ENCODE results near the gene RAB19. TPM values are rescaled to one million over a fixed set of nuclear protein-coding genes. Genes with fewer than 3 reads are reported as not detected.
"Not testable (repeated sequence)": the region's sequence is repeated elsewhere in the genome, so short reads cannot be mapped to it uniquely, and the experiment has no call there.

Gene RAB19
- total RNA-seq, 1 donor from 2014 or later, result 0.52 TPM

DNA sequence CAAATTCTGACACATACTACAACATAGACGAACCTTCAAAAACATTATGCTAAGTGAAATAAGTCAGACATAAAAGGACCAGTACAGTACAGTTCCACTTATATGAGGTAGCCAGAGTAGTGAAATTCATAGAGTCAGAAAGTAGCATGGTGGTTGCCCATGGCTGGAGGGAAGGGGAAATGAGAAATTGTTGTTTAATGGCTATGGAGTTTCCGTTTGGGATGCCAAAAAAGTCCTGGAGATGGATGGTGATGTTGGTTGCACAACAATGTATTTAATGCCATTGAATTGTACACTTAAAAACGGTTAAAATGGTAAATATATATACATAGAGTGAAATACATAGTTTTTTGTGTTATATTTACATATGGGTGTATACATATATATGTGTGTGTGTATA lies 3.5 kb upstream of the RAB19 start:
- H3K27me3 ChIP-seq (ENCODE audit: control insufficient read depth in 3 of 3, insufficient read depth in 3 of 3, low read length in 3 of 3), result peaks cover 7 to 23% (median 9%) of the 10 kb centered on the region in 3 donors

DNA sequence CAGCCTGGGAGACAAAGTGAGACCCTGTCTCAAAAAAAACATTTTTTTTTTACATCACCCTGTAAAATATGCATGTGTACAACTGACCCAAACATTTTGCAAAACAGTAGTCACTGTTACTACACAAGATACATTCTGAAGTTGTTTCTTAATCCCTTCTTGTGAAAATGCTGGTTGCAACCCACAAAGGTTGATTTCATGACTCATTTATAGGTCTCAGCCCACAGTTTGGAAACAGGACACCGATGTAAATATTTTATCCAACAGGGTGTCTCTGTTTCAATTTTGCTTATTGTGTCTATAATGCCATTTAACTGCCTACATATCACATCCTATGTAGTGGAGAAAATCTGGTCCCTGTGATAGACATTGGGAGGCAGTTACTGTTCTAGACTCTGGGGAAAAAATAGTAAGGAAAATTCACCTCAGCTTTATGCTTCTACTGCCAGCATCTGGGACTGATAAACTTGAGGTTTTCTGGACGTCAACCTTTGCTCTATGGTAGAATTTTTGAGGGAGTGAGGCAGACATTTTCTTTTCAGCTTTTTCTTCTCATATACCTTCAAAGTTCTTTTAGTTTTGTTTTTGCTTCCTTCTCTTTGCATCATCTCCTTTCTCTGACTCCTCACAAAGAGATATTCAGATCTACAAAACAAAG lies 1.6 kb upstream of the RAB19 start:
- Histone ChIP-seq H3K9ac (ENCODE audit: low read depth in 1 of 3, low read length in 3 of 3) (no peak overlapping the region), H3K36me3 (ENCODE audit: control insufficient read depth in 3 of 3, insufficient read depth in 3 of 3, low read length in 3 of 3) (no peaks in the 10 kb centered on the region), H3K9me3 (ENCODE audit: control insufficient read depth in 3 of 3, low read length in 3 of 3) (peaks cover 0 to under 1% (median 0%) of the 10 kb centered on the region in 3 donors), H3K4me3 (ENCODE audit: low read length in 3 of 3) (no peak overlapping the region), H3K27ac (ENCODE audit: low read depth, low read length) (no peak overlapping the region), H3K4me1 (ENCODE audit: control insufficient read depth in 3 of 3, insufficient read depth in 3 of 3, low read length in 3 of 3) (peaks cover 7 to 8% (median 7%) of the 10 kb centered on the region in 3 donors), H3K27me3 (ENCODE audit: control insufficient read depth in 3 of 3, insufficient read depth in 3 of 3, low read length in 3 of 3) (peaks cover 7 to 23% (median 9%) of the 10 kb centered on the region in 3 donors)

More for the DNA sequence above, 3.5 kb upstream of the RAB19 start:
- Histone ChIP-seq H3K9me3 (ENCODE audit: control insufficient read depth in 3 of 3, low read length in 3 of 3) (no peaks in the 10 kb centered on the region), H3K9ac (ENCODE audit: low read depth in 1 of 3, low read length in 3 of 3) (no peak overlapping the region), H3K4me3 (ENCODE audit: low read length in 3 of 3) (no peak overlapping the region), H3K36me3 (ENCODE audit: control insufficient read depth in 3 of 3, insufficient read depth in 3 of 3, low read length in 3 of 3) (no peaks in the 10 kb centered on the region), H3K27ac (ENCODE audit: low read depth, low read length) (no peak overlapping the region), H3K4me1 (ENCODE audit: control insufficient read depth in 3 of 3, insufficient read depth in 3 of 3, low read length in 3 of 3) (peaks cover 7 to 8% (median 7%) of the 10 kb centered on the region in 3 donors)

- no peak overlapping the region for H3K9ac ChIP-seq (ENCODE audit: low read depth in 1 of 3, low read length in 3 of 3)
- H3K4me3 ChIP-seq (ENCODE audit: low read length in 3 of 3), result no peak overlapping the region
- no peaks in the 10 kb centered on the region for H3K36me3 ChIP-seq (ENCODE audit: control insufficient read depth in 3 of 3, insufficient read depth in 3 of 3, low read length in 3 of 3)
- no peak overlapping the region for H3K27ac ChIP-seq (ENCODE audit: low read depth, low read length)
- H3K27me3 ChIP-seq (ENCODE audit: control insufficient read depth in 3 of 3, insufficient read depth in 3 of 3, low read length in 3 of 3), result peaks cover 7 to 23% (median 9%) of the 10 kb centered on the region in 3 donors
- H3K9me3 ChIP-seq (ENCODE audit: control insufficient read depth in 3 of 3, low read length in 3 of 3), result peaks cover 0 to 2% (median 0%) of the 10 kb centered on the region in 3 donors
- H3K4me1 ChIP-seq (ENCODE audit: control insufficient read depth in 3 of 3, insufficient read depth in 3 of 3, low read length in 3 of 3), result peaks cover 5 to 8% (median 7%) of the 10 kb centered on the region in 3 donors
These were observed 757 bp downstream of the RAB19 start for GRCh38 chr7:140404565-140405065.

DNA sequence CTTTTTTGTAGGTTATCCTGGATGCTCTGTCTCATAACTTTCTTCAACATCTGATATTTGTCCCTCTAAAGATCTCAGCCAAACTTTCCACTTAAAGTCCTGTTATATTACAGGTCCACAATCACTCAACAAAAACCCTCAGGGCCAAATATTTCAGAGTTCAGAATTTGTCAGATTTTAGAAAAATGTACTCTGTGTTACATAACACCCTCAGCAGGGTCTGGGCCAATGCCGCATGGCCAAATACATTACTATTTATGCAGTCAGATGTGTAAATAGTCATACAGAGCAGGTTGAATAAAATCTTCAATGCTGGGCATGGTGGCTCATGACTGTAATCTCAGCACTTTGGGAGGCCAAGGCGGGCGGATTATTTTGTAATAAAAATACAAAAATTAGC lies 11.5 kb downstream of the RAB19 start:
- Histone ChIP-seq H3K9me3 (ENCODE audit: control insufficient read depth in 3 of 3, low read length in 3 of 3) (no peaks in the 10 kb centered on the region), H3K4me1 (ENCODE audit: control insufficient read depth in 3 of 3, insufficient read depth in 3 of 3, low read length in 3 of 3) (no peaks in the 10 kb centered on the region), H3K27me3 (ENCODE audit: control insufficient read depth in 3 of 3, insufficient read depth in 3 of 3, low read length in 3 of 3) (peaks cover 0 to 4% (median 2%) of the 10 kb centered on the region in 3 donors), H3K27ac (ENCODE audit: low read depth, low read length) (no peak overlapping the region), H3K9ac (ENCODE audit: low read depth in 1 of 3, low read length in 3 of 3) (no peak overlapping the region), H3K4me3 (ENCODE audit: low read length in 3 of 3) (no peak overlapping the region), H3K36me3 (ENCODE audit: control insufficient read depth in 3 of 3, insufficient read depth in 3 of 3, low read length in 3 of 3) (no peaks in the 10 kb centered on the region)

DNA sequence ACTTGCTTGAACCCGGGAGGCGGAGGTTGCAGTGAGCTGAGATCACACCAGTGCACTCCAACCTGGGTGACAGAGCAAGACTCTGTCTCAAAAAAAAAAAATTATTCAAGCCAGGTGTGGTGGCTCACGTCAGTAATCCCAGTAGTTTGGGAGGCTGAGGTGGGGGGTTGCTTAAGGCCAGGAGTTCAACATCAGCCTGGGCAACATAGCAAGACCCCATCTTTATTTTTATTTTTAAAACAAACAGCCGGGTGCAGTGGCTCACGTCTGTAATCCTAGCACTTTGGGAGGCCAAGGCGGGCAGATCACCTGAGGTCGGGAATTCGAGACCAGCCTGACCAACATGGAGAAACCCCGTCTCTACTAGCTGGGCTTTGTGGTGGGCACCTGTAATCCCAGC lies 12.0 kb downstream of the RAB19 start:
- not testable (repeated sequence) for H3K4me3 ChIP-seq (ENCODE audit: low read length in 3 of 3); H3K9ac ChIP-seq (ENCODE audit: low read depth in 1 of 3, low read length in 3 of 3); H3K9me3 ChIP-seq (ENCODE audit: control insufficient read depth in 3 of 3, low read length in 3 of 3); H3K4me1 ChIP-seq (ENCODE audit: control insufficient read depth in 3 of 3, insufficient read depth in 3 of 3, low read length in 3 of 3); H3K36me3 ChIP-seq (ENCODE audit: control insufficient read depth in 3 of 3, insufficient read depth in 3 of 3, low read length in 3 of 3); H3K27me3 ChIP-seq (ENCODE audit: control insufficient read depth in 3 of 3, insufficient read depth in 3 of 3, low read length in 3 of 3); H3K27ac ChIP-seq (ENCODE audit: low read depth, low read length)

DNA sequence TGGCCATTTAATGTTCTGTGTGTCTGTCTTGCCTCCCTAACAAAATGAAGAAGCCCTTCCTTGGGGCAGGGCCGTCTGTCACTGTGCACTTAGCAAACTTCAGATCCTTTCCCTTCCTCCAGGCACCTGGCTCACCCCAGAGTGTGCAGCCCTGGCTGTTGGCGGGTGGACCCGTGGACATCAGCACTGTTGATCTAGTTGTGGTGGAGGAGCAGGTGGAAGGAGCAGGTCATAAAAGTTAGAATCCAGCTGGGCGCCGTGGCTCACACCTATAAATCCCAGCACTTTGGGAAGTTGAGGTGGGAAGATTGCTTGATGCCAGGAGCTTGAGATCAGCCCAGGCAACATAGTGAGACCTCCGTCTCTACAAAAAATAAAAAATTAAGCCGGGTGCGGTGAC lies 12.7 kb downstream of the RAB19 start:
- no peak overlapping the region for H3K4me3 ChIP-seq (ENCODE audit: low read length in 3 of 3)
- no peak overlapping the region for H3K9ac ChIP-seq (ENCODE audit: low read depth in 1 of 3, low read length in 3 of 3)
- peaks cover 0 to 4% (median 2%) of the 10 kb centered on the region in 3 donors for H3K27me3 ChIP-seq (ENCODE audit: control insufficient read depth in 3 of 3, insufficient read depth in 3 of 3, low read length in 3 of 3)
- H3K9me3 ChIP-seq (ENCODE audit: control insufficient read depth in 3 of 3, low read length in 3 of 3), result no peaks in the 10 kb centered on the region
- no peak overlapping the region for H3K27ac ChIP-seq (ENCODE audit: low read depth, low read length)
- no peaks in the 10 kb centered on the region for H3K36me3 ChIP-seq (ENCODE audit: control insufficient read depth in 3 of 3, insufficient read depth in 3 of 3, low read length in 3 of 3)
- H3K4me1 ChIP-seq (ENCODE audit: control insufficient read depth in 3 of 3, insufficient read depth in 3 of 3, low read length in 3 of 3), result no peaks in the 10 kb centered on the region

GRCh38 chr7:140417456-140418155 lies 13.7 kb downstream of the RAB19 start:
- H3K4me3 ChIP-seq (ENCODE audit: low read length in 3 of 3), result no peak overlapping the region
- H3K4me1 ChIP-seq (ENCODE audit: control insufficient read depth in 3 of 3, insufficient read depth in 3 of 3, low read length in 3 of 3), result no peaks in the 10 kb centered on the region
- H3K9me3 ChIP-seq (ENCODE audit: control insufficient read depth in 3 of 3, low read length in 3 of 3), result no peaks in the 10 kb centered on the region
- H3K27me3 ChIP-seq (ENCODE audit: control insufficient read depth in 3 of 3, insufficient read depth in 3 of 3, low read length in 3 of 3), result peaks cover 0 to 4% (median 2%) of the 10 kb centered on the region in 3 donors
- H3K27ac ChIP-seq (ENCODE audit: low read depth, low read length), result no peak overlapping the region
- H3K36me3 ChIP-seq (ENCODE audit: control insufficient read depth in 3 of 3, insufficient read depth in 3 of 3, low read length in 3 of 3), result no peaks in the 10 kb centered on the region
- no peak overlapping the region for H3K9ac ChIP-seq (ENCODE audit: low read depth in 1 of 3, low read length in 3 of 3)

DNA sequence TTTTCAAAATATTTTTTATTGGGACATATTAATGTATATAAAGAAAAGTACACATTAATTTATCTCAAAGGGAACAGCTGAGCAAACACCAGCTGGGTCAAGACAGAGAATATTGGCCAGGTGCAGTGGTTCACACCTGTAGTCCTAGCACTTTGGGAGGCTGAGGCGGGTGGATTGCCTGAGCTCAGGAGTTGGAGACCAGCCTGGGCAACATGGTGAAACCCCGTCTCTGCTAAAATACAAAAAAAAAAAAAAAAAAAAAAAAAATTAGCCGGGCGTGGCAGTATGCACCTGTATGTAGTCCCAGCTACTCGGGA lies 14.3 kb downstream of the RAB19 start:
- not testable (repeated sequence) for H3K4me3 ChIP-seq (ENCODE audit: low read length in 3 of 3); H3K4me1 ChIP-seq (ENCODE audit: control insufficient read depth in 3 of 3, insufficient read depth in 3 of 3, low read length in 3 of 3); H3K36me3 ChIP-seq (ENCODE audit: control insufficient read depth in 3 of 3, insufficient read depth in 3 of 3, low read length in 3 of 3); H3K27me3 ChIP-seq (ENCODE audit: control insufficient read depth in 3 of 3, insufficient read depth in 3 of 3, low read length in 3 of 3); H3K9me3 ChIP-seq (ENCODE audit: control insufficient read depth in 3 of 3, low read length in 3 of 3); H3K27ac ChIP-seq (ENCODE audit: low read depth, low read length); H3K9ac ChIP-seq (ENCODE audit: low read depth in 1 of 3, low read length in 3 of 3)

DNA sequence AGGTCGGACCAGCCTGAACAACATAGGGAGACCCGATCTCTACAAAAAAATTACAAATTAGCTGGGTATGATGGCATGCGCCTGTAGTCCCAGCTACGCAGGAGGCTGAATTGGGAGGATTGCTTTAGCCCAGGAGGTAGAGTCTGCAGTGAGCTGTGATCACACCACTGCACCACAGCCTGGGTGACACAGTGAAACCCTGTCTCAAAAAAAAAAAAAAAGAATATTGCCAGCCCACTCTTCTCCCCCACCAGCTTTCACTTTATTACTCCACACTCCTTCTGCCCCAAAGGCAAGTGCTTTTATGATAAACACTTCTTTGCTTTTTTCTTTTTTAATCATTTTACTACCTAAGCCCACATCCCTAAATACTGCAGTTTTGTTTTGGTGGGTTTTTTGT lies 14.8 kb downstream of the RAB19 start:
- no peak overlapping the region for H3K27ac ChIP-seq (ENCODE audit: low read depth, low read length)
- no peaks in the 10 kb centered on the region for H3K4me1 ChIP-seq (ENCODE audit: control insufficient read depth in 3 of 3, insufficient read depth in 3 of 3, low read length in 3 of 3)
- no peak overlapping the region for H3K4me3 ChIP-seq (ENCODE audit: low read length in 3 of 3)
- H3K9ac ChIP-seq (ENCODE audit: low read depth in 1 of 3, low read length in 3 of 3), result no peak overlapping the region
- H3K9me3 ChIP-seq (ENCODE audit: control insufficient read depth in 3 of 3, low read length in 3 of 3), result no peaks in the 10 kb centered on the region
- H3K27me3 ChIP-seq (ENCODE audit: control insufficient read depth in 3 of 3, insufficient read depth in 3 of 3, low read length in 3 of 3), result peaks cover 0 to 4% (median 2%) of the 10 kb centered on the region in 3 donors
- H3K36me3 ChIP-seq (ENCODE audit: control insufficient read depth in 3 of 3, insufficient read depth in 3 of 3, low read length in 3 of 3), result no peaks in the 10 kb centered on the region

- no peaks in the 10 kb centered on the region for H3K9me3 ChIP-seq (ENCODE audit: control insufficient read depth in 3 of 3, low read length in 3 of 3)
- H3K9ac ChIP-seq (ENCODE audit: low read depth in 1 of 3, low read length in 3 of 3), result no peak overlapping the region
- peaks cover 0 to 2% (median 0%) of the 10 kb centered on the region in 3 donors for H3K27me3 ChIP-seq (ENCODE audit: control insufficient read depth in 3 of 3, insufficient read depth in 3 of 3, low read length in 3 of 3)
- no peaks in the 10 kb centered on the region for H3K36me3 ChIP-seq (ENCODE audit: control insufficient read depth in 3 of 3, insufficient read depth in 3 of 3, low read length in 3 of 3)
- no peak overlapping the region for H3K27ac ChIP-seq (ENCODE audit: low read depth, low read length)
- H3K4me1 ChIP-seq (ENCODE audit: control insufficient read depth in 3 of 3, insufficient read depth in 3 of 3, low read length in 3 of 3), result no peaks in the 10 kb centered on the region
- H3K4me3 ChIP-seq (ENCODE audit: low read length in 3 of 3), result no peak overlapping the region
These were observed 17.7 kb downstream of the RAB19 start for GRCh38 chr7:140421521-140421920.

Measured in skeletal muscle tissue (tissue), 4 donors.